Duodenal mucosa (tissue), 2 donors: Measurements from ENCODE around the gene MMP8.

Experiments used
- H3K27ac ChIP-seq: one replicate; pipeline ENCODE4 v1.7.0; 2013; ENCODE audit warnings: low read depth, low read length
- H3K27me3 ChIP-seq, 2 donors: one replicate each; pipeline ENCODE4 v1.7.0; 2013; ENCODE audit warnings: low read length in 2 of 2, control low read depth in 1 of 2; ENCODE audit not compliant: insufficient read depth in 2 of 2, control insufficient read depth in 1 of 2
- H3K36me3 ChIP-seq, 2 donors: one replicate each; pipeline ENCODE4 v1.7.0; 2013; ENCODE audit warnings: low read length in 2 of 2, control low read depth in 1 of 2; ENCODE audit not compliant: insufficient read depth in 2 of 2, control insufficient read depth in 1 of 2
- H3K4me1 ChIP-seq, 2 donors: one replicate each; pipeline ENCODE4 v1.7.0; 2013; ENCODE audit warnings: low read length in 2 of 2, control low read depth in 1 of 2; ENCODE audit not compliant: insufficient read depth in 2 of 2, control insufficient read depth in 1 of 2
- H3K4me3 ChIP-seq, 2 donors: one replicate each; pipeline ENCODE4 v1.7.0; 2013; ENCODE audit warnings: low read length in 2 of 2, low read depth in 1 of 2
- H3K9ac ChIP-seq, 2 donors: one replicate each; pipeline ENCODE4 v1.7.0; 2013; ENCODE audit warnings: low read length in 2 of 2, low read depth in 1 of 2
- H3K9me3 ChIP-seq, 2 donors: one replicate each; pipeline ENCODE4 v1.7.0; 2013; ENCODE audit warnings: low read length in 2 of 2, control low read depth in 1 of 2; ENCODE audit not compliant: control insufficient read depth in 1 of 2

The MMP8 gene

GRCh38 chr11:102695201-102695600, 29.6 kb downstream of the MMP8 start:
- H3K9me3 ChIP-seq = no peaks in the 10 kb centered on the region
- no peaks in the 10 kb centered on the region for H3K4me1 ChIP-seq
- no peak overlapping the region for H3K27ac ChIP-seq
- no peak overlapping the region for H3K9ac ChIP-seq
- H3K4me3 ChIP-seq = no peak overlapping the region
- no peaks in the 10 kb centered on the region for H3K36me3 ChIP-seq
- peaks cover 0 to 6% of the 10 kb centered on the region in 2 donors for H3K27me3 ChIP-seq

- H3K9ac ChIP-seq = no peak overlapping the region
- H3K27ac ChIP-seq = no peak overlapping the region
- H3K4me3 ChIP-seq = no peak overlapping the region
- peaks cover 0 to under 1% of the 10 kb centered on the region in 2 donors for H3K27me3 ChIP-seq
- H3K4me1 ChIP-seq = no peaks in the 10 kb centered on the region
- no peaks in the 10 kb centered on the region for H3K36me3 ChIP-seq
- H3K9me3 ChIP-seq = no peaks in the 10 kb centered on the region
Observed at GRCh38 chr11:102685754-102686153, 39.0 kb downstream of the MMP8 start.

GRCh38 chr11:102685338-102685737, 39.4 kb downstream of the MMP8 start:
- Histone ChIP-seq H3K36me3 (no peaks in the 10 kb centered on the region), H3K27ac (no peak overlapping the region), H3K9me3 (no peaks in the 10 kb centered on the region), H3K4me1 (no peaks in the 10 kb centered on the region), H3K27me3 (no peaks in the 10 kb centered on the region), H3K9ac (no peak overlapping the region), H3K4me3 (no peak overlapping the region)

- Histone ChIP-seq H3K9ac (no peak overlapping the region), H3K27me3 (no peaks in the 10 kb centered on the region), H3K36me3 (no peaks in the 10 kb centered on the region), H3K9me3 (no peaks in the 10 kb centered on the region), H3K4me3 (no peak overlapping the region), H3K4me1 (no peaks in the 10 kb centered on the region), H3K27ac (no peak overlapping the region)
Observed at GRCh38 chr11:102683277-102683676, 41.5 kb downstream of the MMP8 start.

GRCh38 chr11:102680945-102681344, 43.8 kb downstream of the MMP8 start:
- Histone ChIP-seq H3K27me3 (no peaks in the 10 kb centered on the region), H3K27ac (no peak overlapping the region), H3K9ac (no peak overlapping the region), H3K9me3 (no peaks in the 10 kb centered on the region), H3K4me3 (no peak overlapping the region), H3K36me3 (no peaks in the 10 kb centered on the region), H3K4me1 (no peaks in the 10 kb centered on the region)

- Histone ChIP-seq H3K36me3 (no peaks in the 10 kb centered on the region), H3K9me3 (no peaks in the 10 kb centered on the region), H3K4me1 (no peaks in the 10 kb centered on the region), H3K27me3 (no peaks in the 10 kb centered on the region), H3K9ac (no peak overlapping the region), H3K27ac (no peak overlapping the region), H3K4me3 (no peak overlapping the region)
Observed at GRCh38 chr11:102678022-102678421, 46.7 kb downstream of the MMP8 start.

- Histone ChIP-seq H3K9ac (no peak overlapping the region), H3K27ac (no peak overlapping the region), H3K36me3 (no peaks in the 10 kb centered on the region), H3K4me3 (no peak overlapping the region), H3K9me3 (no peaks in the 10 kb centered on the region), H3K4me1 (no peaks in the 10 kb centered on the region), H3K27me3 (no peaks in the 10 kb centered on the region)
Observed at GRCh38 chr11:102676084-102676483, 48.7 kb downstream of the MMP8 start.

- Histone ChIP-seq H3K9ac (no peak overlapping the region), H3K27me3 (no peaks in the 10 kb centered on the region), H3K4me3 (no peak overlapping the region), H3K9me3 (no peaks in the 10 kb centered on the region), H3K4me1 (no peaks in the 10 kb centered on the region), H3K36me3 (no peaks in the 10 kb centered on the region), H3K27ac (no peak overlapping the region)
Observed at GRCh38 chr11:102669664-102670063, 55.1 kb downstream of the MMP8 start.

GRCh38 chr11:102666331-102666957, 58.3 kb downstream of the MMP8 start:
- Histone ChIP-seq H3K4me1 (no peaks in the 10 kb centered on the region), H3K9ac (no peak overlapping the region), H3K4me3 (no peak overlapping the region), H3K36me3 (no peaks in the 10 kb centered on the region), H3K27me3 (no peaks in the 10 kb centered on the region), H3K9me3 (no peaks in the 10 kb centered on the region), H3K27ac (no peak overlapping the region)

- Histone ChIP-seq H3K36me3 (no peaks in the 10 kb centered on the region), H3K27ac (no peak overlapping the region), H3K9ac (no peak overlapping the region), H3K4me1 (no peaks in the 10 kb centered on the region), H3K9me3 (no peaks in the 10 kb centered on the region), H3K27me3 (no peaks in the 10 kb centered on the region), H3K4me3 (no peak overlapping the region)
Observed at GRCh38 chr11:102664001-102664752, 60.6 kb downstream of the MMP8 start.
